ENCODE measurements around the gene SESN3. TPM values are rescaled to one million over a fixed set of nuclear protein-coding genes. Genes with fewer than 3 reads are reported as not detected.
A peak's percentile ranks its signal among the peaks of the same experiment; 100 is the strongest.

The SESN3 gene
- total RNA-seq, 3 donors from 2014 or later (not counting 1 experiment from before 2014, with no cell fraction given): 5.5 to 10.2 (median 7.6) TPM

GRCh38 chr11:95262994-95263765 is 32.2 kb upstream of the SESN3 start:
- H3K27me3 Mint-ChIP-seq (ENCODE audit: low read depth in 2 of 2): peaks cover 4 to 21% of the 10 kb centered on the region in 2 donors
- no peak overlapping the region for H3K4me3 Mint-ChIP-seq
- H3K27ac Mint-ChIP-seq: no peak overlapping the region
- ATAC-seq (no peak), DNase-seq (no peak)
- H3K36me3 Mint-ChIP-seq: no peaks in the 10 kb centered on the region
- Histone ChIP-seq H3K4me3 (ENCODE audit: low read length) (no peak overlapping the region), H3K9me3 (ENCODE audit: control insufficient read depth, insufficient read depth, low read length) (no peaks in the 10 kb centered on the region), H3K27ac (ENCODE audit: low read length) (no peak overlapping the region), H3K27me3 (ENCODE audit: control insufficient read depth, insufficient read depth, low read length) (no peaks in the 10 kb centered on the region), H3K36me3 (ENCODE audit: control insufficient read depth, insufficient read depth, low read length) (no peaks in the 10 kb centered on the region), H3K4me1 (ENCODE audit: control insufficient read depth, insufficient read depth, low read length) (no peaks in the 10 kb centered on the region)
- peaks cover 7 to 8% of the 10 kb centered on the region in 2 donors for H3K4me1 Mint-ChIP-seq
- intact Hi-C loops (cut with micrococcal nuclease): no loop called here
- no peak for TF ChIP-seq CTCF (IDR thresholded peaks at IDR 0.05)
- H3K9me3 Mint-ChIP-seq: no peaks in the 10 kb centered on the region
- 58% methylated on average over 2 of the region's 2 CpGs for WGBS (ENCODE audit: insufficient coverage)

GRCh38 chr11:95257456-95257971 is 26.5 kb upstream of the SESN3 start:
- DNase-seq (no peak), ATAC-seq (no peak)
- H3K4me3 Mint-ChIP-seq: no peak overlapping the region
- Histone ChIP-seq H3K27ac (ENCODE audit: low read length) (no peak overlapping the region), H3K4me3 (ENCODE audit: low read length) (no peak overlapping the region), H3K9me3 (ENCODE audit: control insufficient read depth, insufficient read depth, low read length) (no peaks in the 10 kb centered on the region), H3K36me3 (ENCODE audit: control insufficient read depth, insufficient read depth, low read length) (no peaks in the 10 kb centered on the region), H3K4me1 (ENCODE audit: control insufficient read depth, insufficient read depth, low read length) (peaks cover 12% of the 10 kb centered on the region), H3K27me3 (ENCODE audit: control insufficient read depth, insufficient read depth, low read length) (no peaks in the 10 kb centered on the region)
- intact Hi-C loops (cut with micrococcal nuclease): no loop called here
- 87% methylated on average over 4 of the region's 4 CpGs for WGBS (ENCODE audit: insufficient coverage)
- H3K36me3 Mint-ChIP-seq: no peaks in the 10 kb centered on the region
- H3K9me3 Mint-ChIP-seq: no peaks in the 10 kb centered on the region
- H3K27ac Mint-ChIP-seq: no peak overlapping the region
- TF ChIP-seq CTCF (IDR thresholded peaks at IDR 0.05): no peak
- peaks cover 0 to 7% of the 10 kb centered on the region in 2 donors for H3K27me3 Mint-ChIP-seq (ENCODE audit: low read depth in 2 of 2)
- peaks cover 0 to 14% of the 10 kb centered on the region in 2 donors for H3K4me1 Mint-ChIP-seq

DNA sequence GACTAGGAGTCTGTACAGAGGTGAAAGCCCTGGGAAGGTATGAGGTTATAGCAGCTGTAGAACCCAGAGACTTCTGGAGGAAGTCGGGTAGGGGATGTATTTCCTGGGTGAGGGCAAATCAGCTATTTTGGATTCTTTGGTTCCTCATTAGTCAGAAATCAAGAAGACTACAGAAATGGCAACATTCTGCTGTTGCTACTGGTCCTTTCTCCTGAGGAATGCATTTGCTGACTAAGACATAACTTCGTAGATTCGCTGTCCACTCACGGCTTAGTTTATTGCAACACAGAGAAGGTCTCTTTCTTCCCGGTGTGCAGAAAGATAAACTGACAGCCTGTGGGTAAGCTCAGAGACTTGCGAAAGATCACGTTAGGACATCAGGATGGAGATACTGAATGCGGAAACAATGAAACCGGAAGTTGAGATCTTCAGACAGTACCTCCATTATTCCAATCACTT is 25.3 kb upstream of the SESN3 start:
- H3K4me1 Mint-ChIP-seq: peaks cover 0 to 14% of the 10 kb centered on the region in 2 donors
- peak in 1 of 2 donors; percentile 28 for DNase-seq
- no peak overlapping the region for H3K27ac Mint-ChIP-seq
- H3K36me3 Mint-ChIP-seq: no peaks in the 10 kb centered on the region
- no peaks in the 10 kb centered on the region for H3K9me3 Mint-ChIP-seq
- H3K4me3 Mint-ChIP-seq: no peak overlapping the region
- intact Hi-C loops (cut with micrococcal nuclease): no loop called here
- H3K27ac ChIP-seq (ENCODE audit: low read length): peak overlapping the region; percentile 21
- WGBS (ENCODE audit: insufficient coverage): 76% methylated on average over 9 of the region's 9 CpGs
- ATAC-seq: peak in 1 of 3 donors; percentile 44
- H3K36me3 ChIP-seq (ENCODE audit: control insufficient read depth, insufficient read depth, low read length): no peaks in the 10 kb centered on the region
- no peaks in the 10 kb centered on the region for H3K9me3 ChIP-seq (ENCODE audit: control insufficient read depth, insufficient read depth, low read length)
- peaks cover 12% of the 10 kb centered on the region for H3K4me1 ChIP-seq (ENCODE audit: control insufficient read depth, insufficient read depth, low read length)
- H3K4me3 ChIP-seq (ENCODE audit: low read length): no peak overlapping the region
- H3K27me3 ChIP-seq (ENCODE audit: control insufficient read depth, insufficient read depth, low read length): no peaks in the 10 kb centered on the region
- TF ChIP-seq CTCF (IDR thresholded peaks at IDR 0.05): no peak
- H3K27me3 Mint-ChIP-seq (ENCODE audit: low read depth in 2 of 2): peaks cover 0 to 7% of the 10 kb centered on the region in 2 donors
